Ishikawa (cell line): ENCODE data around the gene DPM3.

Experiments
- CEBPB ChIP-seq: IDR thresholded peaks from 2 replicates; pipeline ENCODE4 v1.6.1; 2012
- EP300 ChIP-seq: IDR thresholded peaks from 2 replicates; pipeline ENCODE4 v1.6.1; 2012; ENCODE audit warnings: borderline replicate concordance
- TAF1 ChIP-seq: IDR thresholded peaks from 2 replicates; pipeline ENCODE4 v1.6.1; 2012; ENCODE audit warnings: low read depth, mild to moderate bottlenecking
- YY1 ChIP-seq: IDR thresholded peaks from 2 replicates; pipeline ENCODE4 v1.6.1; 2012; ENCODE audit warnings: low read depth
- TF ChIP-seq, protein P1 (sequence below): IDR thresholded peaks from 2 replicates; pipeline ENCODE4 v1.6.1; 2012; ENCODE audit warnings: low read depth, mild to moderate bottlenecking

- TF ChIP-seq, protein P1, sequence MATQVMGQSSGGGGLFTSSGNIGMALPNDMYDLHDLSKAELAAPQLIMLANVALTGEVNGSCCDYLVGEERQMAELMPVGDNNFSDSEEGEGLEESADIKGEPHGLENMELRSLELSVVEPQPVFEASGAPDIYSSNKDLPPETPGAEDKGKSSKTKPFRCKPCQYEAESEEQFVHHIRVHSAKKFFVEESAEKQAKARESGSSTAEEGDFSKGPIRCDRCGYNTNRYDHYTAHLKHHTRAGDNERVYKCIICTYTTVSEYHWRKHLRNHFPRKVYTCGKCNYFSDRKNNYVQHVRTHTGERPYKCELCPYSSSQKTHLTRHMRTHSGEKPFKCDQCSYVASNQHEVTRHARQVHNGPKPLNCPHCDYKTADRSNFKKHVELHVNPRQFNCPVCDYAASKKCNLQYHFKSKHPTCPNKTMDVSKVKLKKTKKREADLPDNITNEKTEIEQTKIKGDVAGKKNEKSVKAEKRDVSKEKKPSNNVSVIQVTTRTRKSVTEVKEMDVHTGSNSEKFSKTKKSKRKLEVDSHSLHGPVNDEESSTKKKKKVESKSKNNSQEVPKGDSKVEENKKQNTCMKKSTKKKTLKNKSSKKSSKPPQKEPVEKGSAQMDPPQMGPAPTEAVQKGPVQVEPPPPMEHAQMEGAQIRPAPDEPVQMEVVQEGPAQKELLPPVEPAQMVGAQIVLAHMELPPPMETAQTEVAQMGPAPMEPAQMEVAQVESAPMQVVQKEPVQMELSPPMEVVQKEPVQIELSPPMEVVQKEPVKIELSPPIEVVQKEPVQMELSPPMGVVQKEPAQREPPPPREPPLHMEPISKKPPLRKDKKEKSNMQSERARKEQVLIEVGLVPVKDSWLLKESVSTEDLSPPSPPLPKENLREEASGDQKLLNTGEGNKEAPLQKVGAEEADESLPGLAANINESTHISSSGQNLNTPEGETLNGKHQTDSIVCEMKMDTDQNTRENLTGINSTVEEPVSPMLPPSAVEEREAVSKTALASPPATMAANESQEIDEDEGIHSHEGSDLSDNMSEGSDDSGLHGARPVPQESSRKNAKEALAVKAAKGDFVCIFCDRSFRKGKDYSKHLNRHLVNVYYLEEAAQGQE = no peak
- TF ChIP-seq YY1 (no peak), TAF1 (no peak), CEBPB (no peak), EP300 (no peak)
These were observed 45.4 kb upstream of the DPM3 start for GRCh38 chr1:155185783-155186066.
